Tibial nerve (tissue), 3 donors: ENCODE data around the gene DDX10.

ENCODE experiments used
- POLR2A ChIP-seq, 2 donors: fragments of 450-650 bp; IDR thresholded peaks; one replicate each; pipeline ENCODE4 v1.6.1; 2017; ENCODE audit warnings: antibody characterized with exemption in 2 of 2, mild to moderate bottlenecking in 2 of 2, moderate library complexity in 2 of 2
- TF ChIP-seq, protein P1 (sequence below), 5 experiments: fragments of 200-600 bp in 3 of 5; fragments of 450-650 bp in 2 of 5; sonication (generic) in 3 of 5; IDR thresholded peaks; one replicate each; pipeline ENCODE4 v1.5.1; 2016 to 2019; ENCODE audit warnings: antibody characterized with exemption in 5 of 5, mild to moderate bottlenecking in 3 of 5, moderate library complexity in 2 of 5

GRCh38 chr11:108774037-108774730, 109.3 kb downstream of the DDX10 start:
- TF ChIP-seq, protein P1, sequence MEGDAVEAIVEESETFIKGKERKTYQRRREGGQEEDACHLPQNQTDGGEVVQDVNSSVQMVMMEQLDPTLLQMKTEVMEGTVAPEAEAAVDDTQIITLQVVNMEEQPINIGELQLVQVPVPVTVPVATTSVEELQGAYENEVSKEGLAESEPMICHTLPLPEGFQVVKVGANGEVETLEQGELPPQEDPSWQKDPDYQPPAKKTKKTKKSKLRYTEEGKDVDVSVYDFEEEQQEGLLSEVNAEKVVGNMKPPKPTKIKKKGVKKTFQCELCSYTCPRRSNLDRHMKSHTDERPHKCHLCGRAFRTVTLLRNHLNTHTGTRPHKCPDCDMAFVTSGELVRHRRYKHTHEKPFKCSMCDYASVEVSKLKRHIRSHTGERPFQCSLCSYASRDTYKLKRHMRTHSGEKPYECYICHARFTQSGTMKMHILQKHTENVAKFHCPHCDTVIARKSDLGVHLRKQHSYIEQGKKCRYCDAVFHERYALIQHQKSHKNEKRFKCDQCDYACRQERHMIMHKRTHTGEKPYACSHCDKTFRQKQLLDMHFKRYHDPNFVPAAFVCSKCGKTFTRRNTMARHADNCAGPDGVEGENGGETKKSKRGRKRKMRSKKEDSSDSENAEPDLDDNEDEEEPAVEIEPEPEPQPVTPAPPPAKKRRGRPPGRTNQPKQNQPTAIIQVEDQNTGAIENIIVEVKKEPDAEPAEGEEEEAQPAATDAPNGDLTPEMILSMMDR (IDR thresholded peaks at IDR 0.05), result no peak
- no peak for TF ChIP-seq POLR2A (IDR thresholded peaks at IDR 0.05)
